DMS153 treated with DMSO at 0.1 percent for 48 hours (cell line): Measurements from ENCODE around the gene PRR14L.
"Not testable (repeated sequence)": the region's sequence is repeated elsewhere in the genome, so short reads cannot be mapped to it uniquely, and the experiment has no call there.

Experiments
- DNase-seq: peaks from one replicate; lab custom pipeline; 2025; ENCODE audit not compliant: unreplicated experiment; lab: John Stamatoyannopoulos, UW

The PRR14L gene

DNA sequence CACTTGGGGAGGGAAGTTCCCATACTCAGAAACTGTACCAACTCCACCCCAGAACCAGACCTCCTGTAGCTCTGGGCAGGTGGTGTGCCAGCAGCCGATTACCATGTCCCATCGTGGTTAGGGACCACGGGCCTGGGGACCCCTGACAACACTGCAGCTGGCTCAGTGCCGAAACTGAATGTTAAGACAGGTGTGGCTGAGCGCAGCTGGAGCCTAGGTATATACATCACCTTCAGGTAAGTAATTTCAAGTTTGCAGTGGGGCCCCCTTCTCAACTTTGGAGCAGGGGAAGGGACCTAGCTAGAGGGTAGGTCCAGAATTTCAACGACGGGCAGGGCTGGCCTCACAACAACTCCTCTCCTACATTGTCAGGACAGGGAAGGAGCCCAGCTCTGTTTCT is 67.2 kb downstream of the PRR14L start:
- no peak for DNase-seq

DNA sequence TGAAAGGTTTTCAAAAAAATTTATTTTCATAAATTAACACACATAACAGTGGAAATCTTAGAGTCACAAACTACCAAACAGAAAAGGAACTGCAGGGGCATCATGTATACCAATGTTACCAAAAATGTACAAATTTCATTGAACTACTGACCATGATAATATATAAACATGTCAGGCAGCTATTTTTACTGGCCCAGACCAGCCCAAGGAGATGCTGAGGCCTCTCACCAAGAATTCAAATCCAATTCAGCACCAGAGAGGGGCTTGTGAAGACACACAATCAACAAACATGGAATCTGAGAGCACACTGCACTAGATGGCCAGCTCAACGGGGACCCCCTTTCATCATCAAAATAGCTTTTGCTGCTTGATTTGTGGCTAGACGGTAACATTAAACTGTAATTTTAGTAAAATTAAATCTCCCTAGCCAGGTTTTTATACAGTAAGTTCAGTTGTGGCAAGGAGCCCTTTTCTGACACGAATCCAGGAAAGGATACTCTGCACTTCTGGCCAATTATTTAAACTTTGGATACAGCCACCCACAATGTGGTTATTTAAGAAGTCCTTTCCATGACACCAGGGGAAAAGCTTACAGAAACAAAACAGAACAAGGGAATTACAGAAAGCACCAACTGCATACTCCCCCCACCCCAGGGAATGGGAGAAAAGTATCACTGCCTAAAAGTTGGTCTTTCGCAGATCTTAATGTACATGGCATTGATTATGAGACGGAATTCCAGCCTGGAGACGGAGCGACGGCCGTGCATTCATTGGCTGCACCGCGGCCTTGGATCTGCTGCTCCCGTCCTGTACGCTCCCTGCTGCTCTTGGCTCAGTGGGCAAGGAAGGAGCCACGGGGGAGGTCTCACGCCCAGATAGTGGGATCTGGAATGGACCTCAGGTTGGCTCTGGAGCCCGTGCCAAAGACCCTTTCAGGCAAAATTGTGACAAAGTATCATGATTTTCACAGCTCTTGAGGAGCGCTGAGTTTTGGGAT is 68.3 kb downstream of the PRR14L start:
- DNase-seq, result no peak

DNA sequence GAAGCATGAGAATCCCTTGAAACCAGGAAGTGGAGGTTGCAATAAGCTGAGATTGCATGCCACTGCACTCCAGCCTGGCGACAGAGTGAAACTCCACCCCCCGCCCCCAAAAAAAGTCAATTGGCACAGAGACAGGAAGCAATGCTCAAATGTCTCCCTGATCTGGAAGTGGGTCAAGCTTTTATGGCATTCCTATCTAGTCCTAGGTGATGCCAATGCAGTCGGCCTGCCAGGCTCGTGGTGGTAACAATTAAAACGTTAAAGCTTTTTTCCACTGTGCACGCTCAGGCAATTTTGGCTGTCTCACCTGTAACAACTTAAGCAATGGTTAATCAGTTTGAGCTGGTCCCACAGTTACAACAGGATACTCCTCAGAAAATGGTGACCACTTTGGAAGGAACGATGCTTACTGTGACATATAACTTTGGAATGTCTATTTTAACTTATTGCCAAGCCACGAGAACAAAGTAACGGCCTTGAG is 69.0 kb downstream of the PRR14L start:
- no peak for DNase-seq

DNA sequence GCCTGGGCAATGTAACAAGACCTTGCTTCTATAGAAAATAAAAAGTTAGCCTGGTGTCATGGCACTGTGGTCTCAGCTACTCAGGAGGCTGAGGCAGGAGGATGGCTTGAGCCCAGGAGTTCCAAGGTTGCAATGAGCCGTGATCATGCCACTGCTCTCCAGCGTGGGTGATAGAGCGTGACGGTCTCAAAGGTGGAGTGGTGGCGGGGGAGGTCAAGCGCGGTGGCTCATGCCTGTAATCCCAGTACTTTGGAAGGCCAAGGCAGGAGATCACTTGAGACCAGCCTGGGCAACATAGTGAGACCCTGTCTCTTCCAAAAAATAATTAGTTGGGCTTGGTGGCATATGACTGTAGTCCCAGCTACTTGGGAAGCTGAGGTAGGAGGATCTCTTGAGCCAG is 71.2 kb downstream of the PRR14L start:
- DNase-seq, result no peak

DNA sequence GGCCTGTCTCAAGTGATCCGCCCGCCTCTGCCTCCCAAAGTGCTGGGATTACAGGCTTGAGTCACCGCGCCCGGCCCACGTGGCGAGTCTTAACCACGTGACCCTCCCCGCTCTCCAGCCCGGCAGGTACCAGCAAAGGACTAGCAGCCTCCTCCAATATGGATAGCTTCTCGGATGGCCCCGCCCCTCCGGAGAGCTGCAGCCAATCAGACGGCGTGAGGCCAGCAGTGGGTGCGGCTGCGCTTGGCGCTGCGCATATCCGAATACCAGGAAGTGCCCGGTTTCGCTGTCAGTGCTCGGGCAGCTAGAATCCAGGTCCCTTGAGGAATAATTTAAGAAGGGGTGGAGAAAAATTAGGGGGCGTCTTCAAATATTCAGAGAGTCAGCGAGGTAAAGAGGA is 73.2 kb downstream of the PRR14L start:
- DNase-seq, result peak; percentile 40

DNA sequence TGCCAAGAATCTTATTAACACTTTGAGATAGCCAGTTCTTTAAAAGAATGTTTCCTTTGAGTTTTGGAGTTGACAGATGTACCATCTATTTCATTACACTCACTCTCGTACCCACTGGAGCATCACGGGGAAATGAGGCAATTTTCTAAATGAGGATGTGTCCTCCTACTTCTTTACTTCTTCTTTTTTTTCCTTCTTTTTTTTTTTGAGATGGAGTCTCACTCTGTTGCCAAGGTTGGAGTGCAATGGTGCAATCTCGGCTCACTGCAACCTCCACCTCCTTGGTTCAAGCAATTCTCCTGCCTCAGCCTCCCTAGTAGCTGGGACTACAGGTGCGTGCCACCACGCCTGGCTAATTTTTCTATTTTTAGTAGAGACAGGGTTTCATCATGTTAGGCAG is 75.7 kb downstream of the PRR14L start:
- DNase-seq, result not testable (repeated sequence)

DNA sequence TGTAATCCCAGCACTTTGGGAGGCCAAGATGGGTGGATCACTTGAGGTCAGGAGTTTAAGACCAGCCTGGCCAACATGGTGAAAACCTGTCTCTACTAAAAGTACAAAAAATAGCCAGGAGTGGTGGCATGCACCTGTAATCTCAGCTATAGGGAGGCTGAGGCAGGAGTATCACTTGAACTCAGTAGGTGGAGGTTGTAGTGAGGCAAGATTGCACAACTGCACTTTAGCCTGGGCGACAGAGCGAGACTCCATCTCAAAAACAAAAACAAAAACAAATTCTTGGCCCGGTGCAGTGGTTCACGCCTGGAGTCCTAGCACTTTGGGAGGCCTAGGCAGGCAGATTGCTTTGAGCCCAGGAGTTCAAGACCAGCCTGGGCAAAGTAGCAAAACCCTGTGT is 81.1 kb downstream of the PRR14L start:
- DNase-seq, result not testable (repeated sequence)

DNA sequence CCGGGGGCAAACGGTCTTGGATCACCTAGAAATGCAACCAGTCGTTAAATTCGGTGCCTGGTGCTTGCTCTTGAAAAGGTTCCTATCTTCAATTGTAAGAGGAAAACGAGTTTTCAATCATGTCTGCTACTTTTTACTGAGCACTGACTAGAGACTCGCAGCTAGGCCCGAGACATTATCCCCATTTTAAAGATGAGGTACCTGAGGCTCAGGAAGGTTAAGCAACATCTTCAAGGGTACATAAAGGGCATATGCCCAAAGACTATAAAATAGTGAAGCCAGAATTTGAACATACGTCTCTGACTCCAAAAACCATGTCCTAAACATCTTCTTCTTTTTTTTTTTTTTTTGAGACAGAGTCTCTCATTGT is 87.3 kb downstream of the PRR14L start:
- DNase-seq, result no peak

DNA sequence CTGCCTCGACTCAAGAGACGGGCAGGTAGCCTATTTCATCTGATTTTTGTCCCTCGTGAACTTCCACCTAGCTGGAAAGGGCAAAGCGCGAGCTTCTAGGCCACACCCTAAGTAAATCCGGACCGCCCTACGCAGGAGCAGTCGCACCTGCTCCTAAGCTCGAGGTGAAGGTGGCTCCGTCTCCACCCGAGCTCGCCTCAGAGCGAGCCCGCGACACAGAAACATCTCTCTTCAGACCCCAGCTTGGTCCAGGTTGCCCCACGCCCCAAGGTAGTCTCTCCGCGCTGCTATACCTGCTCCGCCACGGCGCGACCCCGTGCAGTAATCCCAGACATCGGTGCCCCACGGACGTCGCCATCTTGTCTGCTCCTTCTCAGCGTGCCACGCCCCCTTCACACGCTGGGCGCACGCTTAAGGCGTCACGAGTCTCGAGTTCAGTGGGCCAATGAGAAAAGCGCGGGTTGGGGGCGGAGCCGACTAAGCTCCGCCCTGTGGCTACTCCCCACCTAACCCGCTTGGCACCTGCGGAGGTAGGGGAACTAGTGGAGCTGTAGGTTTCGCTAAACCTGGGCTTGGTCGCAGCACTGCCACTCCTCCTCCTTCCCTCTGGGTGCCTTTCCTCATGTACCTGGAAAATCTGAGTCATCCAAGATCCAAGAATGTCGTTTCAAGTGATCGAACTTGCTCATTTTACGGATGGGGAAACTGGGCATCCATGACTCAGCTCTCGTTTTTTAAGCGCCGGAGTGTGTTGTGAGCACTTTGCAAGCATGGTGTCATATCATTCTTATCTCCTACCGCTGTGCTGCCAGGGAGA is 87.9 kb downstream of the PRR14L start, which contains the start of gene PISD:
PISD (minus strand) TSS at position 365 of the 817 bp plus-strand sequence; CDS start at position 358, 7 bp downstream.
- peak; percentile 92 for DNase-seq

DNA sequence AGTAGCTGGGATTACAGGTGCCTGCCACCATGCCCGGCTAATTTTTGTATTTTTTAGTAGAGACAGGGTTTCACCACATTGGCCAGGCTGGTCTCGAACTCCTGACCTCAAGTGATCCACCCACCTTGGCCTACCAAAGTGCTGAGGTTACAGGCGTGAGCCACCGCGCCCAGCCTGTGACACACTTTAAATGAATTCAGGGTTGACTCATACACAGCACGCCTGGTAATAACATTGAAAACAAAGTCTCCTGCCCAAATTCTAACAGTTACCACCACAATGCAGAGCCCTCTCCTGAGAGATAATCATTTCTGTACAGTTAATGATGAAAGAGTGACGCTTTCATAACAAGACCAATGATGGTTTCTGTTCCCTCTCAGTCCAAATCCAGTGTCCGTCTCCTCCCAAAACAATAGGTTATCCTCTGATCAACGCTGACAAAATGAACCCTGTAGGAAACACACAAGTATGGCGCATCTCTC is 89.0 kb downstream of the PRR14L start:
- DNase-seq, result not testable (repeated sequence)

DNA sequence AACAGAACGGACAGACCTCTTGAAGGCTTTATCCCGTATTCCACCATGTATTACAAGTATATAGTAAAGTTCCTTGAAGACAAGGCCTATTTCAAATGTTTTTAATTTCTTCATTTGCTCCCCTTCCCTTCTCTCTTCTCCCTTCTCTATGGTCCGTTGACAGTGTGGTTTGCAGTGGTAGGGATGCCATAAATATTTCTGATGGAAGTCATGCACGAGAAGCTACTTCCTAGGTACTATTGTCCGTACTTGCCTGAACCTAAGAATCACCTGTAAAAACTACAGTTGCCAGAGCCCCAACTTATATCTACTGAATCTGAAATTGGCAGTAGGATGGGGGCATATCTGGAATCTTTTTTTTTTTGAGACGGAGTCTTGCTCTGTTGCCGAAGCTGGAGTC is 90.7 kb downstream of the PRR14L start:
- DNase-seq, result no peak

DNA sequence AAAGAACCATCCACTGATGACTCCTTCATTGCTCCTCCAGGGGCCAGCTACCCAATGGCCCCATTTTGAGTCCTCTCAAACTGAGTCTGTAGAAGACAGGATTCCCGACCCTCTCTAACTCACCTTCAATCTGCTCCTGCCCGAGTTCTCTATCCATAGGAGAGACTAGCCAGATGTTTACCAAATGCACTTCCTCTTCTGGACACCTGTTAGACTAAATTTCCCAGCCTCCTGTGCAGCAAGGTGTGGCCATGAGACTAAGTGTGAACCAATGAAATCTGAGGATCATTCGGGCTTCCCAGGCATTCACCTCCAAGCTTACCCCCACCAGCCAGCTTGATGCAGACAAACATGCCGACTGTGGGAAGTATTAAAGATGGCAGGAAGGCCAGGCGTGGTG is 95.5 kb downstream of the PRR14L start:
- DNase-seq, result no peak

DNA sequence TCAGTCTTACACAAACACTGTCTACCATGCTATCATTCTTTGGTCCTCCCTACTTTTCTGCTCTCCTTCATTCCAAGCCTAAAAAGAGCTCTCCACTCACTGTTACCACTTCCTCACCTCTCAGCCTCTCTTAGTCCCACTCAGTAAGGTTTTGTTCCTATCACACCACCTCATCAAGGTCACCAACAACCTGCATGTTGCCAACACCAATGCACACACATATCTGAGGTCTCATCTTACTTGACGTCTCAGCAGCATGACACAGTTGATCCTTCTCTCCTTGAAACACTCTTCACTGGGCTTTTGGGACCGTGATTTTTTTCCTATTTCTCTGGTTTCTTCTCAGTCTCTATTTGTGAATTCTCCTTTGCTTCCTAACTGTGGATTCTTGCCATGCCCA is 96.0 kb downstream of the PRR14L start:
- DNase-seq, result no peak

DNA sequence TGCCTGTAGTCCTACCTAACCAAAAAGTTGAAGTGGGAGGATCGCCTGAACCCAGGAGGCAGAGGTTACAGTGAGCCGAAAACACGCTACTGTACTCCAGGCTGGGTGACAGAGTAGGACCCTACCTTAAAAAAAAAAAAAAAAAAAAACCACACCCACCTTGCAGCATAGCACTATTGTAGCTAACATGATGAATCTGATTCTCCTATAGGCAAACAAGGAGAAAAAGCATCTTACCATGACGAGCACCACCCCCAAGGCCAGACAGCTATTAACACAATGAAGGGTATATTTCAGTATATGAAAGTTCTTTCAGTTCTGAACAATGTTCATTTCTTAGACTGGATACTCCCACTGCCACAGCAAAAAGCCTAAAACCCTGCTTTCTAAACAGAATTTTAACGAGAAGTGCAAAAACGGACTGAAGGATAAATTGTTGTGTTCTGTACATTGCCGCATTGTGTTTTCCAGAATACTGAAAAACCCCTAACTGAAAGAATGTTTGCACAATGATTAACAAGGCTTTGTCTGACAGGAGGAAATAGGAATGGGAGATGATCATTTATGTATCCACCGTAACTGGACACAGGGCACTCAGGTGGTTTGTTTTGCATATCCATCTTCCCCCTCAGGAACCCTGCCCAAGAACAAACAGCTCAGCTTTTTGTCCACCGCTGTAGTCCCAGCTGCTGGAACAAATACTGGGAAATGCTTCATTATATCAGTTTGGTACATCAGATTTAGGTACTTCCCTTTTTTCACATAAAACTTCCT is 96.8 kb downstream of the PRR14L start:
- peak; percentile 55 for DNase-seq

DNA sequence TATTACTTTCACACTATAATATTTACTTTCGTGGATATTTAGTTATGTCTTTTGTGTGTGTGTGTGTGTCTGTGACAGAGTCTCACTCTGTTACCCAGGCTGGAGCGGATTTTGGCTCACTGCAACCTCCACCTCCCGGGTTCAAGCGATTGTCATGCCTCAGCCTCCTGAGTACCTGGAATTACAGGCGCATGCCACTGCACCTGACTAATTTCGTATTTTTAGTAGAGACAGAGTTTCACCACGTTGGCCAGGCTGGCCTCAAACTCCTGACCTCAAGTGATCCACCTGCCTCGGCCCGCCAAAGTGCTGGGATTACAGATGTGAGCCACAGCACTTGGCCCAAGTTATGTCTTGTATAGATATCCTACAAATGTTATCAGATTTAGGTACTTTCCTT is 97.8 kb downstream of the PRR14L start:
- DNase-seq, result no peak

DNA sequence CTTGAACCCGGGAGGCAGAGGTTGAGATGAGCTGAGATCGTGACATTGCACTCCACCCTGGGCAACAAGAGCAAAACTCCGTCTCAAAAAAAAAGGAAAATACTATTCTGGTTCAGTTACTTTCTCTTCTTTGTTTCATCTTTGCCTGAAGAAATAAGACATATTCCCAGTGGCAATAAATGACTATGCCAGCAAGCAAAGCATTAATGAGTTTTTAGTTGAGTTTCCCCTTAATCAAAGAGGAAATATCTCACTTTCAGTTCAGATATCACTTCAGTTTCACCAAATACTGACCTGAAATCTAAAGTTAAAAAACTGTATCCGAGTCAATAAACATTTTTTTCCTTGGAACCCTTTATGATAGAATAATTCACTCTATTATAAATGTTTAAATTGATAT is 98.3 kb downstream of the PRR14L start:
- no peak for DNase-seq

DNA sequence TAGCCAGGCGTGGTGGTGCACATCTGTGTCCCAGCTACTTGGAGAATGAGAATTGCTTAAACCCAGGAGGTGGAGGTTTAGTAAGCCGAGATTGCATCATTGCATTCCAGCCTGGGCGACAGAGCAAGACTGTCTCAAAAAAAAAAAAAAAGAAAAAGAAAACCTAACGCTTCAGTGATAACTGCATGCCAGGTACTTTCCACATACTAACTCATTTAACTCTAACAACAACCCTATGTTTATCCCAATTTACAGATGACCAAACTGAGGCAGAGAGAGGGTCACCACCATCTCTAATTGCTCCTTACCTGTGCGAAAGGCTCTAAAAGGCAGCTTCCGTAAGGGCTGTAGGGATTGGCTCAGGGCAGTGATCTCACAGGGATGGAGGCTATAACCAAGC is 99.5 kb downstream of the PRR14L start:
- no peak for DNase-seq

DNA sequence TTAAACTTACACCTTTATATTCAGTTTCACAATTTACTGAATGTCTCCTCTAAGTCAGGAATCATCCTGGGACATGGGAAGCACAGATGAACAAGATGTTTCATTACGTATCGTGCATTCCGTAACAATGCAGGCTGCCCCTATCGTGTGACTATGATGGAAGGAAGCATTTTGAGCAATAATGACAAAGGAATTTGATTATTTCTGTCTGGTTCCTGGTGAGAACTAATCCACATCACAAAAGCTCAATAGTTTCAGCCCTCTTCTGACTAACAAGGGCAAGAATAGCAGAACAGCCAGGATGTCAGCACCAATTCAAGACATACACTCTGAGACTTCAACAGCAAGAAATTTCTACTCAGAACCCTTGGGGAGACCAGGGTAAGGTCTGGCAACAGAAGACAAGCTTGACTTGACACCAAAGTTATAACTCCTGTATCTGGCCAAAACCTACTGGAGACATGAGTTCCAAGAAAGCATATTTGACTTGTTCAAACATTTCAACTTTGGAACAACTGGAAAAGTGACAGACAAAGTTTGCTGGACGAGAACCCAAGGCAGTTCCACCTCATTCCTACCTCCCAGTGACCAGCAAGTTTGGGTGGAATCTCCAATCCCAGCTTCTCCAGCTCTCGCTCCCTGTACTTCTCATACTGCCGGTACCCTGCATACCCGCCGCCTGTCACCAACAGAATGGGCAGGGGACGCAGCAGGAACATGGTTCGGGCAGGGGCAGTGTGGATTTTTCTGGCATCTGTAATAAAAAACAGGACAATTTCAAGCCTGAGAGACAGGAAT is 102.2 kb downstream of the PRR14L start:
- DNase-seq, result no peak

DNA sequence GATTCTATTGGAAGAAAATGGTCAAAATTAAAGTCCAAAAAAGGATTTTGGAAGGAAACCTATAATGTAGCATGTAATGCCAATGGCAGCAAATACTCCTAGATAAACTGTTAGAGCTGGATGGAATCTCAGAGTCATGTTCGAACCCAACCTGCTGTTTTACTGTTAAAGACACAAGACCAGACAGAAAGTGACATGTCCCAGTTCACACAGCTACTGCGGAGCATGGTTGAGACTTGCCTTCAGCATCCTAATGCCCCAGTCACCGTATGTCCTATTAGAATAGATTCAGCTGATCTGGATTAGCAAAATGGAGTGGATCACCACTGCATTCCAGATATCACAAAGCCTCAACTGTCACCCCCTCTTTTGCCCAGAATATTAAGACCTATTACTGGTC is 102.9 kb downstream of the PRR14L start:
- DNase-seq, result no peak
